ENCODE measurements around the gene WWP2. TPM values are rescaled to one million over a fixed set of nuclear protein-coding genes. Genes with fewer than 3 reads are reported as not detected.

WWP2 gene
- total RNA-seq = 10 to 100 TPM; 34.8 to 78.8 TPM

- 1% methylated on average over 15 to 30 of the region's 68 CpGs for WGBS, 2 donors
- no peak for TF ChIP-seq CTCF (IDR thresholded peaks at IDR 0.05)
- peak; percentile 21 to 86 (median 81) for TF ChIP-seq POLR2A (IDR thresholded peaks at IDR 0.05)
These were observed at the start of gene WWP2 for GRCh38 chr16:69761983-69762813. Gene WWP2, plus strand, starts transcription at chr16:69762332. Its CDS starts 24,679 bp downstream, at chr16:69787011.

GRCh38 chr16:69712914-69713581 lies 49.1 kb upstream of the WWP2 start:
- Histone ChIP-seq H3K4me1 (peaks cover 46% of the 10 kb centered on the region), H3K27me3 (no peaks in the 10 kb centered on the region), H3K9me3 (no peaks in the 10 kb centered on the region), H3K4me3 (no peak overlapping the region), H3K36me3 (replicated peaks in 1 of 2; ENCODE audit: insufficient read depth in 1 of 2, low read depth in 2 of 2) (no peaks in the 10 kb centered on the region), H3K27ac (peak overlapping the region in 1 of 4 donors; percentile 11)
- DNase-seq (no peak), ATAC-seq (no peak)
- TF ChIP-seq POLR2A (IDR thresholded peaks at IDR 0.05) (no peak), CTCF (IDR thresholded peaks at IDR 0.05) (no peak)
- WGBS, 2 donors = 86 to 91% methylated on average over 9 of the region's 9 CpGs
- intact Hi-C loops (cut with DNase I) = no loop called here

More at GRCh38 chr16:69761983-69762813, at the start of gene WWP2:
- peak within 1 kb of the TSS; percentile 80 to 96 (median 90) for H3K27ac ChIP-seq
- peak; percentile 83 to 86 (median 86) for DNase-seq
- peak within 1 kb of the TSS; percentile 65 to 81 for H3K4me3 ChIP-seq
- no peaks in the 10 kb centered on the region for H3K27me3 ChIP-seq
- intact Hi-C loops (cut with DNase I) = no loop called here
- H3K4me1 ChIP-seq = peaks cover 33% of the 10 kb centered on the region
- ATAC-seq = peak; percentile 92
- no peaks in the 10 kb centered on the region for H3K9me3 ChIP-seq
- no peaks in the 10 kb centered on the region for H3K36me3 ChIP-seq (replicated peaks in 1 of 2; ENCODE audit: insufficient read depth in 1 of 2, low read depth in 2 of 2)

GRCh38 chr16:69717066-69717465 lies 45.1 kb upstream of the WWP2 start:
- DNase-seq (no peak), ATAC-seq (no peak)
- 88 to 93% methylated on average over 6 of the region's 6 CpGs for WGBS, 2 donors
- no peak for TF ChIP-seq POLR2A (IDR thresholded peaks at IDR 0.05)
- no peak for TF ChIP-seq CTCF (IDR thresholded peaks at IDR 0.05)
- no peaks in the 10 kb centered on the region for H3K27me3 ChIP-seq
- H3K36me3 ChIP-seq (replicated peaks in 1 of 2; ENCODE audit: insufficient read depth in 1 of 2, low read depth in 2 of 2) = no peaks in the 10 kb centered on the region
- intact Hi-C loops (cut with DNase I) = no loop called here
- no peak overlapping the region for H3K27ac ChIP-seq
- H3K9me3 ChIP-seq = no peaks in the 10 kb centered on the region
- no peak overlapping the region for H3K4me3 ChIP-seq
- H3K4me1 ChIP-seq = peaks cover 21% of the 10 kb centered on the region

GRCh38 chr16:69718111-69718764 lies 43.9 kb upstream of the WWP2 start:
- no peak overlapping the region for H3K4me3 ChIP-seq
- H3K36me3 ChIP-seq (replicated peaks in 1 of 2; ENCODE audit: insufficient read depth in 1 of 2, low read depth in 2 of 2) = no peaks in the 10 kb centered on the region
- no peaks in the 10 kb centered on the region for H3K9me3 ChIP-seq
- ATAC-seq (no peak), DNase-seq (no peak)
- no peak for TF ChIP-seq POLR2A (IDR thresholded peaks at IDR 0.05)
- TF ChIP-seq CTCF (IDR thresholded peaks at IDR 0.05) = no peak
- 83 to 84% methylated on average over 10 of the region's 10 CpGs for WGBS, 2 donors
- H3K27me3 ChIP-seq = no peaks in the 10 kb centered on the region
- peaks cover 9% of the 10 kb centered on the region for H3K4me1 ChIP-seq
- intact Hi-C loops (cut with DNase I) = no loop called here
- H3K27ac ChIP-seq = no peak overlapping the region

All from body of pancreas (tissue), 4 donors.